ENCODE data around the gene HES3.

The HES3 gene

GRCh38 chr1:6275826-6276782 is 32.1 kb downstream of the HES3 start:
- Histone ChIP-seq H3K27ac (replicated peaks) (no peak overlapping the region), H3K27me3 (ENCODE audit: insufficient read depth, poor library complexity, severe bottlenecking) (no peaks in the 10 kb centered on the region), H3K4me3 (replicated peaks; ENCODE audit: insufficient read depth, low read length) (no peak overlapping the region)
- no peak for DNase-seq (ENCODE audit: low read depth in 1 of 2, low spot score in 1 of 2)
- TF ChIP-seq GABPA (IDR thresholded peaks at IDR 0.05; ENCODE audit: low read depth): no peak
- TF ChIP-seq CTCF (IDR thresholded peaks at IDR 0.05; ENCODE audit: insufficient read depth, low read length): no peak
- TF ChIP-seq SPI1 (IDR thresholded peaks at IDR 0.05; ENCODE audit: borderline replicate concordance, low read depth): no peak
- no peak for TF ChIP-seq POLR2AphosphoS5 (IDR thresholded peaks at IDR 0.05; ENCODE audit: low read depth)
- TF ChIP-seq, protein P1, sequence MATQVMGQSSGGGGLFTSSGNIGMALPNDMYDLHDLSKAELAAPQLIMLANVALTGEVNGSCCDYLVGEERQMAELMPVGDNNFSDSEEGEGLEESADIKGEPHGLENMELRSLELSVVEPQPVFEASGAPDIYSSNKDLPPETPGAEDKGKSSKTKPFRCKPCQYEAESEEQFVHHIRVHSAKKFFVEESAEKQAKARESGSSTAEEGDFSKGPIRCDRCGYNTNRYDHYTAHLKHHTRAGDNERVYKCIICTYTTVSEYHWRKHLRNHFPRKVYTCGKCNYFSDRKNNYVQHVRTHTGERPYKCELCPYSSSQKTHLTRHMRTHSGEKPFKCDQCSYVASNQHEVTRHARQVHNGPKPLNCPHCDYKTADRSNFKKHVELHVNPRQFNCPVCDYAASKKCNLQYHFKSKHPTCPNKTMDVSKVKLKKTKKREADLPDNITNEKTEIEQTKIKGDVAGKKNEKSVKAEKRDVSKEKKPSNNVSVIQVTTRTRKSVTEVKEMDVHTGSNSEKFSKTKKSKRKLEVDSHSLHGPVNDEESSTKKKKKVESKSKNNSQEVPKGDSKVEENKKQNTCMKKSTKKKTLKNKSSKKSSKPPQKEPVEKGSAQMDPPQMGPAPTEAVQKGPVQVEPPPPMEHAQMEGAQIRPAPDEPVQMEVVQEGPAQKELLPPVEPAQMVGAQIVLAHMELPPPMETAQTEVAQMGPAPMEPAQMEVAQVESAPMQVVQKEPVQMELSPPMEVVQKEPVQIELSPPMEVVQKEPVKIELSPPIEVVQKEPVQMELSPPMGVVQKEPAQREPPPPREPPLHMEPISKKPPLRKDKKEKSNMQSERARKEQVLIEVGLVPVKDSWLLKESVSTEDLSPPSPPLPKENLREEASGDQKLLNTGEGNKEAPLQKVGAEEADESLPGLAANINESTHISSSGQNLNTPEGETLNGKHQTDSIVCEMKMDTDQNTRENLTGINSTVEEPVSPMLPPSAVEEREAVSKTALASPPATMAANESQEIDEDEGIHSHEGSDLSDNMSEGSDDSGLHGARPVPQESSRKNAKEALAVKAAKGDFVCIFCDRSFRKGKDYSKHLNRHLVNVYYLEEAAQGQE (IDR thresholded peaks at IDR 0.05; ENCODE audit: insufficient replicate concordance, low read depth): no peak

GRCh38 chr1:6276811-6277555 is 33.0 kb downstream of the HES3 start:
- TF ChIP-seq, protein P1 (IDR thresholded peaks at IDR 0.05; ENCODE audit: insufficient replicate concordance, low read depth): no peak
- TF ChIP-seq GABPA (IDR thresholded peaks at IDR 0.05; ENCODE audit: low read depth): no peak
- TF ChIP-seq SPI1 (IDR thresholded peaks at IDR 0.05; ENCODE audit: borderline replicate concordance, low read depth): no peak
- TF ChIP-seq CTCF (IDR thresholded peaks at IDR 0.05; ENCODE audit: insufficient read depth, low read length): no peak
- no peak for TF ChIP-seq POLR2AphosphoS5 (IDR thresholded peaks at IDR 0.05; ENCODE audit: low read depth)
- no peak overlapping the region for H3K27ac ChIP-seq (replicated peaks)
- DNase-seq (ENCODE audit: low read depth in 1 of 2, low spot score in 1 of 2): no peak
- H3K4me3 ChIP-seq (replicated peaks; ENCODE audit: insufficient read depth, low read length): no peak overlapping the region
- no peaks in the 10 kb centered on the region for H3K27me3 ChIP-seq (ENCODE audit: insufficient read depth, poor library complexity, severe bottlenecking)

GRCh38 chr1:6278263-6278662 is 34.3 kb downstream of the HES3 start:
- Histone ChIP-seq H3K4me3 (replicated peaks; ENCODE audit: insufficient read depth, low read length) (no peak overlapping the region), H3K27ac (replicated peaks) (no peak overlapping the region), H3K27me3 (ENCODE audit: insufficient read depth, poor library complexity, severe bottlenecking) (no peaks in the 10 kb centered on the region)
- no peak for DNase-seq (ENCODE audit: low read depth in 1 of 2, low spot score in 1 of 2)
- TF ChIP-seq, protein P1 (IDR thresholded peaks at IDR 0.05; ENCODE audit: insufficient replicate concordance, low read depth): no peak
- TF ChIP-seq CTCF (IDR thresholded peaks at IDR 0.05; ENCODE audit: insufficient read depth, low read length) (no peak), SPI1 (IDR thresholded peaks at IDR 0.05; ENCODE audit: borderline replicate concordance, low read depth) (no peak), POLR2AphosphoS5 (IDR thresholded peaks at IDR 0.05; ENCODE audit: low read depth) (no peak), GABPA (IDR thresholded peaks at IDR 0.05; ENCODE audit: low read depth) (no peak)
